ENCODE results near the gene PPP1R14C. TPM values are rescaled to one million over a fixed set of nuclear protein-coding genes. Genes with fewer than 3 reads are reported as not detected.

The PPP1R14C gene
- total and polyA plus RNA-seq, 10 of the 15 experiments (the other 5 are each of a cell fraction or from before 2014, with no cell fraction given): 0.07 to 1.6 (median 0.13) TPM; not detected in 4

GRCh38 chr6:150211700-150212511 is 69.1 kb downstream of the PPP1R14C start:
- ChIA-PET CTCF (no interaction called here), SMC1A (ENCODE audit: uncharacterized antibody, unreplicated experiment) (no interaction called here), POLR2A (no interaction called here), RAD21 (ENCODE audit: unreplicated experiment) (no interaction called here)
- H3K4me2 ChIP-seq (ENCODE audit: control insufficient read depth, insufficient read depth): no peak overlapping the region
- no peak for FAIRE-seq
- H4K20me1 ChIP-seq (ENCODE audit: control insufficient read depth, insufficient read depth): no peaks in the 10 kb centered on the region; the same call in 1 of the 2 replicates
- ATAC-seq: no peak
- DNase-seq (ENCODE audit: low read depth, low spot score): no peak
- 21% methylated on average over 11 of the region's 11 CpGs for WGBS (ENCODE audit: insufficient coverage, insufficient replicate concordance, low lambda C conversion rate, missing lambda C conversion rate)
- no peaks in the 10 kb centered on the region; the same call in 2 of the 3 replicates for H3K9me3 ChIP-seq (replicated peaks; ENCODE audit: control insufficient read depth, insufficient read depth, low read length)
- in situ Hi-C loops (cut with MboI) (no loop called here), intact Hi-C loops (cut with micrococcal nuclease; ENCODE audit: unreplicated experiment) (no loop called here)
- BruUV-seq (replicated peaks): no TSS peak
- no peak overlapping the region for H3K4me3 ChIP-seq
- no peaks in the 10 kb centered on the region for H3K27me3 ChIP-seq (replicated peaks in 1 of 2; ENCODE audit: control insufficient read depth in 2 of 2, insufficient read depth in 2 of 2, low read length in 1 of 2)
- no peaks in the 10 kb centered on the region for H3K36me3 ChIP-seq (ENCODE audit: control insufficient read depth in 2 of 2, insufficient read depth in 2 of 2, low read length in 1 of 2)
- H3K79me2 ChIP-seq (ENCODE audit: control insufficient read depth, insufficient read depth, low read length): no peaks in the 10 kb centered on the region
- no peak overlapping the region for H3K9ac ChIP-seq (ENCODE audit: control insufficient read depth, insufficient read depth, low read length)
- H2AFZ ChIP-seq (ENCODE audit: control insufficient read depth, low read depth, low read length): no peak overlapping the region
- H3K27ac ChIP-seq (ENCODE audit: control insufficient read depth, insufficient read depth): no peak overlapping the region
- H3K4me1 ChIP-seq (ENCODE audit: control insufficient read depth, insufficient read depth, low read length): no peaks in the 10 kb centered on the region
- TF ChIP-seq CTCF (IDR thresholded peaks at IDR 0.05 in 2 of 3, conservative IDR thresholded peaks at IDR 0.05 in 1 of 3; ENCODE audit: control insufficient read depth in 2 of 3, extremely low read depth in 1 of 3, insufficient read depth in 1 of 3, low read depth in 3 of 3, low read length in 3 of 3) (no peak), ZNF592 (IDR thresholded peaks at IDR 0.05) (no peak), PAX8 (IDR thresholded peaks at IDR 0.05) (no peak), TCF12 (IDR thresholded peaks at IDR 0.05; ENCODE audit: low read depth, low read length) (no peak), KAT2A (conservative IDR thresholded peaks at IDR 0.05; ENCODE audit: control insufficient read depth, low read depth, low read length) (no peak), SMC3 (IDR thresholded peaks at IDR 0.05; ENCODE audit: borderline replicate concordance, low read length) (no peak), MTA3 (IDR thresholded peaks at IDR 0.05; ENCODE audit: borderline replicate concordance, low read length) (no peak), ESRRA (IDR thresholded peaks at IDR 0.05; ENCODE audit: low read length) (no peak), MYB (IDR thresholded peaks at IDR 0.05; ENCODE audit: borderline replicate concordance, low read depth, low read length) (no peak), FOS (IDR thresholded peaks at IDR 0.05; ENCODE audit: borderline replicate concordance, extremely low read depth, insufficient read length) (no peak), IRF5 (IDR thresholded peaks at IDR 0.05; ENCODE audit: borderline replicate concordance) (no peak), ELK1 (IDR thresholded peaks at IDR 0.05; ENCODE audit: low read depth, low read length) (no peak), CHD2 (IDR thresholded peaks at IDR 0.05; ENCODE audit: borderline replicate concordance, low read depth, low read length) (no peak), MYC (IDR thresholded peaks at IDR 0.05; ENCODE audit: insufficient read depth, insufficient read length, insufficient replicate concordance, low read length, severe bottlenecking) (no peak), HDAC6 (IDR thresholded peaks at IDR 0.05; ENCODE audit: unreplicated experiment) (no peak)

Data from GM12878 (cell line).